H1 (cell line): ENCODE measurements around the gene MLH3. TPM values are rescaled to one million over a fixed set of nuclear protein-coding genes. Genes with fewer than 3 reads are reported as not detected.
A peak's percentile ranks its signal among the peaks of the same experiment; 100 is the strongest.

Experiments
- BACH1 ChIP-seq: IDR thresholded peaks from 2 replicates; pipeline ENCODE4 v1.6.1; 2012; ENCODE audit warnings: low read length, improper control_type of control experiment
- CHD1 ChIP-seq: IDR thresholded peaks from 2 replicates; pipeline ENCODE4 v1.6.1; 2012; ENCODE audit warnings: low read depth, low read length, improper control_type of control experiment
- CHD2 ChIP-seq: IDR thresholded peaks from 2 replicates; pipeline ENCODE4 v1.6.1; 2012; ENCODE audit warnings: low read length, improper control_type of control experiment
- CREB1 ChIP-seq: IDR thresholded peaks from 2 replicates; pipeline ENCODE4 v1.6.1; 2012; ENCODE audit warnings: inconsistent platforms
- CTBP2 ChIP-seq: IDR thresholded peaks from 2 replicates; pipeline ENCODE4 v1.7.0; 2011; ENCODE audit warnings: borderline replicate concordance, mild to moderate bottlenecking, moderate library complexity, mixed read lengths, low read length; ENCODE audit not compliant: insufficient read depth, insufficient read length
- EP300 ChIP-seq, 2 experiments: IDR thresholded peaks; 1 replicate in 1 of 2; 2 replicates in 1 of 2; pipeline ENCODE4 v1.6.1; 2011 to 2012; ENCODE audit warnings: low read depth in 2 of 2, low read length in 2 of 2, mild to moderate bottlenecking in 2 of 2, borderline replicate concordance in 1 of 2, inconsistent platforms in 1 of 2, moderate library complexity in 1 of 2
- EZH2 ChIP-seq: fragments of 200-600 bp; sonication (generic); IDR thresholded peaks from 2 replicates; pipeline ENCODE4 v1.7.1; 2012; ENCODE audit warnings: low read depth, mild to moderate bottlenecking, moderate library complexity, low read length, inconsistent platforms; ENCODE audit not compliant: severe bottlenecking
- GTF2F1 ChIP-seq: IDR thresholded peaks from 2 replicates; pipeline ENCODE4 v1.6.1; 2012; ENCODE audit warnings: low read depth, low read length, improper control_type of control experiment, borderline replicate concordance
- HDAC2 ChIP-seq, 2 experiments: fragments of 300-600 bp in 1 of 2; sonication (generic) in 1 of 2; IDR thresholded peaks; 2 replicates each; pipeline ENCODE4 v1.6.1; 2011 to 2012; ENCODE audit warnings: low read depth in 2 of 2, low read length in 2 of 2, mild to moderate bottlenecking in 2 of 2, moderate library complexity in 2 of 2, borderline replicate concordance in 1 of 2, inconsistent platforms in 1 of 2
- HDAC6 ChIP-seq: IDR thresholded peaks from one replicate; pipeline ENCODE4 v1.7.1; 2012; ENCODE audit warnings: low read depth, mild to moderate bottlenecking, inconsistent platforms, low read length, moderate library complexity
- JUN ChIP-seq: IDR thresholded peaks from 2 replicates; pipeline ENCODE4 v1.6.1; 2011; ENCODE audit warnings: low read depth, mild to moderate bottlenecking, improper control_type of control experiment, low read length
- KDM4A ChIP-seq: IDR thresholded peaks from one replicate; pipeline ENCODE4 v1.7.1; 2012; ENCODE audit warnings: low read depth, mild to moderate bottlenecking, moderate library complexity, low read length, inconsistent platforms; ENCODE audit not compliant: severe bottlenecking
- MAX ChIP-seq: IDR thresholded peaks from 2 replicates; pipeline ENCODE4 v1.6.1; 2012; ENCODE audit warnings: inconsistent platforms
- POLR2AphosphoS5 ChIP-seq: IDR thresholded peaks from 2 replicates; pipeline ENCODE4 v1.6.1; 2011; ENCODE audit warnings: low read depth, low read length
- RAD21 ChIP-seq, 2 experiments: IDR thresholded peaks in 1 of 2; conservative IDR thresholded peaks in 1 of 2; 2 replicates each; pipeline ENCODE4 v1.6.1; 2011; ENCODE audit warnings: low read depth in 2 of 2, low read length in 2 of 2, improper control_type of control experiment in 1 of 2, inconsistent platforms in 1 of 2, mild to moderate bottlenecking in 1 of 2, moderate library complexity in 1 of 2
- SAP30 ChIP-seq: fragments of 300-600 bp; sonication (generic); IDR thresholded peaks from 2 replicates; pipeline ENCODE4 v1.7.1; 2012; ENCODE audit warnings: low read length, moderate library complexity, mild to moderate bottlenecking, inconsistent platforms; ENCODE audit not compliant: insufficient read depth, insufficient replicate concordance
- SRF ChIP-seq: IDR thresholded peaks from 2 replicates; pipeline ENCODE4 v1.6.1; 2011; ENCODE audit warnings: mild to moderate bottlenecking, low read depth, low read length, moderate library complexity
- SUZ12 ChIP-seq: fragments of 200-600 bp; sonication (generic); IDR thresholded peaks from 2 replicates; pipeline ENCODE4 v1.6.1; 2012; ENCODE audit warnings: mild to moderate bottlenecking, inconsistent platforms, low read length, moderate library complexity, mixed read lengths
- TBP ChIP-seq: IDR thresholded peaks from 2 replicates; pipeline ENCODE4 v1.6.1; 2011; ENCODE audit warnings: low read depth, low read length, improper control_type of control experiment
- ZNF274 ChIP-seq: IDR thresholded peaks from 2 replicates; pipeline ENCODE4 v1.7.0; 2012; ENCODE audit warnings: low read length, borderline replicate concordance; ENCODE audit errors: extremely low read depth
- polyA plus RNA-seq, 7 experiments: library from polyadenylated mRNA; depleted of rRNA in 3 of 7; stranded (reverse) in 5 of 7; unstranded in 2 of 7; fragments of >200 nt in 5 of 7; fragments of 200-250 nt in 2 of 7; gene quantifications; 1 replicate in 5 of 7; 2 replicates in 1 of 7; 4 replicates in 1 of 7; pipeline versions ENCODE4 v1.2.1 to v1.2.3, GENCODE V29; 2011 to 2013; ENCODE audit warnings: missing spikeins in 2 of 7, mixed read lengths in 2 of 7
- total RNA-seq: library from RNA; stranded (reverse); fragmentation: NEBNext Ultra II Directional; extraction: Animal tissue kit (Norgen Biotek cat#: 25700); gene quantifications from 2 replicates; pipeline ENCODE4 v1.2.1, GENCODE V29; 2021
- TF ChIP-seq, protein P1 (sequence below): IDR thresholded peaks from 2 replicates; pipeline ENCODE4 v1.6.1; 2011; ENCODE audit warnings: low read length, improper control_type of control experiment

The MLH3 gene
- total and polyA plus RNA-seq, 2 of the 8 experiments (the other 6 are each of a cell fraction or from before 2014, with no cell fraction given), result 9.3 to 20.1 TPM

- TF ChIP-seq, protein P1, sequence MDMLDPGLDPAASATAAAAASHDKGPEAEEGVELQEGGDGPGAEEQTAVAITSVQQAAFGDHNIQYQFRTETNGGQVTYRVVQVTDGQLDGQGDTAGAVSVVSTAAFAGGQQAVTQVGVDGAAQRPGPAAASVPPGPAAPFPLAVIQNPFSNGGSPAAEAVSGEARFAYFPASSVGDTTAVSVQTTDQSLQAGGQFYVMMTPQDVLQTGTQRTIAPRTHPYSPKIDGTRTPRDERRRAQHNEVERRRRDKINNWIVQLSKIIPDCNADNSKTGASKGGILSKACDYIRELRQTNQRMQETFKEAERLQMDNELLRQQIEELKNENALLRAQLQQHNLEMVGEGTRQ, result no peak
- TF ChIP-seq SRF (no peak), KDM4A (peak; percentile 14), SUZ12 (no peak), CHD1 (no peak), ZNF274 (no peak), GTF2F1 (peak; percentile 54; the same call in 1 of the 2 replicates), RAD21 (IDR thresholded peaks at IDR 0.05 in 1 of 2, conservative IDR thresholded peaks at IDR 0.05 in 1 of 2; ENCODE audit: low read depth in 2 of 2, low read length in 2 of 2) (no peak), CREB1 (no peak; the same call in 1 of the 2 replicates), POLR2AphosphoS5 (peak; percentile 79), EP300 (IDR thresholded peaks at IDR 0.05; ENCODE audit: borderline replicate concordance in 1 of 2, low read depth in 2 of 2, low read length in 2 of 2) (0 out of 3 replicates have a peak, but pooled peaks of 1 of the 2 experiments have one; percentile 0), HDAC6 (no peak), EZH2 (no peak), JUN (no peak), MAX (peak; percentile 89), CTBP2 (no peak), TBP (peak; percentile 66; the same call in 1 of the 2 replicates), CHD2 (no peak), BACH1 (0 out of 2 replicates have a peak, but pooled peaks have one; percentile 11), HDAC2 (IDR thresholded peaks at IDR 0.05; ENCODE audit: borderline replicate concordance in 1 of 2, low read depth in 2 of 2, low read length in 2 of 2) (peak; percentile 69 to 70; a peak in 1 of 4 replicates), SAP30 (peak; percentile 85)
Measured at GRCh38 chr14:75069121-75069810, 18.0 kb upstream of the MLH3 start, which contains the start of gene ZC2HC1C (continued).
